ENCODE measurements around the gene SERPINA3.

Gene SERPINA3

DNA sequence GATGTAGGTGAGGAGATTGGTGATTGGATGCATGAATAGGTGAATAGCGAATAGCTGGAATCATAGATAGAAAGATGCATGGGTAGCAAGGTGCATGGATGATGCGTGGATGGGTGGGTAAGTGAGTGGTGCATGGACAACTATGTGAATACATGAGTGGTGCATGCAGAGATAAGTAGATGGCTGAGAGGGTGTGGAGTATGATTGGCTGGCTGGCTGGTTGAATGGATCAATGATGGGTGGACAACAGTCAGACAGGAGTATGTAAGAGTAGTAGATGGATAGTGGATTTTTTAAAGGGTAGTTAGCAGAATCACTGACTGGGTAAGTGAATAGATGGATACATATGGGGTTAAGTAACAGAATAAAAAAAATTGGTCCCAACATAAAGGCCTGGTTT, 33.9 kb downstream of the SERPINA3 start:
- Mint-ChIP-seq H3K4me1 (ENCODE audit: low read depth) (no peaks in the 10 kb centered on the region), H3K27me3 (peaks cover 8% of the 10 kb centered on the region), H3K9me3 (ENCODE audit: low read depth) (no peaks in the 10 kb centered on the region), H3K27ac (no peak overlapping the region), H3K4me3 (no peak overlapping the region), H3K36me3 (no peaks in the 10 kb centered on the region)

DNA sequence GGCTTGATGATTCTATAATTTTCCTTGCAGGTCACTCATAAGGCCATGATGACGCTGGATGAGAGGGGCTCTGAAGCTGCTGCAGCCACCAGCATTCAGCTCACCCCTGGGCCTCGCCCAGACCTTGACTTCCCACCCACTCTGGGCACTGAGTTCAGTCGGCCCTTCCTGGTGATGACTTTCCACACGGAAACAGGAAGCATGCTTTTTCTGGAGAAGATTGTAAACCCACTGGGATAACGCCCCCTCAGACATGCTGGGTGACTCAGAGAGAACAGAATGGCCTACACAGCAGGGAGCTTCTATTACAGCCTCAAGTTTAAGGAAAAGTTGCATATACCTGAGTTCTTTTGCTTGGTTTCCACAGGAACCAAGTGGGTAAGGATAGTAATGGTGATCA, 34.3 kb downstream of the SERPINA3 start:
- Mint-ChIP-seq H3K9me3 (ENCODE audit: low read depth) (no peaks in the 10 kb centered on the region), H3K36me3 (no peaks in the 10 kb centered on the region), H3K4me1 (ENCODE audit: low read depth) (no peaks in the 10 kb centered on the region), H3K27ac (no peak overlapping the region), H3K27me3 (peaks cover 8% of the 10 kb centered on the region), H3K4me3 (no peak overlapping the region)

DNA sequence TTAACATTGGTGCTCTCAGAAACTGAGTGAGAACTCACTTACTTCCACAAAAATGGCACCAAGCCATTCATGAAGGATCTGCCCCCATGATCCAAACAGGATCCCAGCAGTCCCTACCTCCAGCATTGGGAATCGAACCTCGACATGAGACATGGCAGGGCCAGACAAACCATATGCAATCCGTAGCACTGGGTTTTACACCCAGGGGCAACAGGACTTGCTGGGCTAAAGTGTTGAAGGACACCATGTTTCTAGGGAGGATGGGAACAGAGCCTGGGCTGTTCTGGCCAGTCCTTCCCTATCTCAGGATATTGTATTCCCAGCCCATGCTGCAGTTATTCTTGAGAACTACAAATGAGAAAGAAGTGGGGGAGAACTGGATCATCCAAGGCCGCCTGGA, 36.6 kb downstream of the SERPINA3 start:
- Mint-ChIP-seq H3K36me3 (no peaks in the 10 kb centered on the region), H3K9me3 (ENCODE audit: low read depth) (no peaks in the 10 kb centered on the region), H3K27ac (no peak overlapping the region), H3K4me1 (ENCODE audit: low read depth) (no peaks in the 10 kb centered on the region), H3K4me3 (no peak overlapping the region), H3K27me3 (peaks cover 9% of the 10 kb centered on the region)

DNA sequence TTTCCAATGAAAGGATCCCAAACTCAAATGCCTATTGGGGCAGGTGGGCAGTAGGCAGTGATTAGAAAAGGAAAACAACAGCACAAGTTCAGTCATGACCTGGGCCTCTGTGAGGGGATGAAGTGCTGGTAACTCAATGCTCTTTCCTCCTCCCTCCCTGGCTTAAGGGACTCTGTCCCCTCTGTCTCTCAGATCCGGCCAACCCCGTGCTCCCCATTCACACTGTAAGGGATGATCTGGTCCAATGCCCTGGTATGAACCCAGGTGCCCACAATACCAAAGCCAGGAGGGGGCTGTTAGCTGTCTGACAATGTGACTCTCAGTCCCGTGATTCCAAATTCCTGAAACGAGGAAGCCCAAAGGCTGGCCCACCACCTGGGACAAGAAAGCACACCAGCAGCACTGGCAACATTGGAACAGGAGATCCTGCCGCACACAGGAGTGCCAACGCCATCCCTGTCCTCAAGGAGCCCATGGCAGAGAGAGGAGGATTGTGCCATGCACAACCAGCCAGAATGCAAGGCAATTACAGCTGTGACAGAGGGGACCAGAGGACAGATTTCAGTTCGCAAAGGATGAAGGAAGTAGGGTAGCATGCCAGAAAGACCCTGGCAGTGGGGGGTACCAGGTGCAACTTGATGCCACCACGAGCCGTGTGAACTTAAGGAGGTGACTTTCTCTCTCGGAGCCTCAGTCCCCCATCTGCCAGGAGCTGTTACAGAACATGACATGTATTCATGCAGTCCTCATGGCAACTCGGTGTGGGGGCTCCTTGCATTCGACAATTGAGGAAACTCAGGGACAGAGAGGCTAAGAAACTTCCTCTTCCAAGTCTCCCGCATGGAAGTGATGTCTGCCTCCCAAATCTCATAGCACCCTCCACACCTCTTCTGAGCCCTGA, 37.6 kb downstream of the SERPINA3 start:
- no peaks in the 10 kb centered on the region for H3K36me3 Mint-ChIP-seq
- H3K27ac Mint-ChIP-seq: no peak overlapping the region
- H3K4me1 Mint-ChIP-seq (ENCODE audit: low read depth): no peaks in the 10 kb centered on the region
- peaks cover 9% of the 10 kb centered on the region for H3K27me3 Mint-ChIP-seq
- no peaks in the 10 kb centered on the region for H3K9me3 Mint-ChIP-seq (ENCODE audit: low read depth)
- no peak overlapping the region for H3K4me3 Mint-ChIP-seq

DNA sequence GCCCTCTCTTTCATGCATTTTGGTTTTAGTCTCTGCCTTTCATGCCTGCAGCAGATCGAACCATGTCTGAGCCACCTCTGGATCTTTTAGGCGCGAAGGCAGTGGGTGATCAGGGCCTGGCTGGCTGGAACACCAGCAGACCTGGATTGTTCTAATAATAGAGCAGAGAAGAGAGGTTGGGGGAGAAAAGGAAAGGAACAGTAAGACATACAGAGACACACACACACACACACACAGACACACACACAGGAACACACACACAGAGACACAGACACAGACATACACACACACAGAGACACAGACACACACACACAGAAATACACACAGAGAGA, 38.2 kb downstream of the SERPINA3 start:
- Mint-ChIP-seq H3K27me3 (peaks cover 9% of the 10 kb centered on the region), H3K4me3 (no peak overlapping the region), H3K36me3 (no peaks in the 10 kb centered on the region), H3K27ac (no peak overlapping the region), H3K9me3 (ENCODE audit: low read depth) (no peaks in the 10 kb centered on the region), H3K4me1 (ENCODE audit: low read depth) (no peaks in the 10 kb centered on the region)

DNA sequence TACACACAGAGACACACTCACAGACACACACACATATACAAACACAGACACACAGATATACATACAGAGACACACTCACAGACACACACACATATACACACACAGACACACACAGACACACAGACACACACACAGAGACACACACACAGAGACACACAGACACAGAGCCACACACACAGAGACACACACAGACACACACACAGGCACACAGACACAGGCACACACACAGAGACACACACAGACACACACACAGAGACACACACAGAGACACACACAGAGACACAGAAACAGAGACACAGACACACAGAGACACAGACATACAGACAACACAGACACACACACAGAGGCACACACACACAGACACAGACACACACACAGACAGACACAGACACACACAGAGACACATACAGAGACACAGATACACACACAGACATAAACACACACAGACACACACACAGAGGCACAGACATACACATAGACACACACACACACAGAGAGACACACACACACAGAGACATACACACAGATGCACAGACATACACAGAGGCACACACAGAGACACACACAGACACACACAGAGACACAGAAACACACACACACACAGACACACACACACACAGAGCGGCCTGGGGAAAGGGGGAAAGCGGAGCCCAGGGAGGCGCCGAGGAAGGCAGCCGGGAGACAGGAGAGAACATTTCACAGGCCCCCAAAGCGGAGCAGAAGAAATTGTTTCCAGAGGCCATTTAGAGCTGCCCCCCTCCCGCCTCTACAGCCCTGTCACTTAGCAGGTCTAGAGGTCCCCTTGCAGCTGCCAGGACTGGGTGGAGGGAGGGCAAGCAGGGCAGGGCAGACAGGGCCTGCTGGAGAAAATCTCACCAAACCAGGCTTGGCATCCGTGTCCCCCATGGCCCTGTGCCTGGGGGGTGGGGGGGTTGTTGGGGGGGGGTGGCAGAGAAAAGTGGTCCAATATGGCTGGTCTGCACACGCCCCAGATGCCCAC, 38.9 kb downstream of the SERPINA3 start:
- Mint-ChIP-seq H3K4me1 (ENCODE audit: low read depth) (no peaks in the 10 kb centered on the region), H3K36me3 (no peaks in the 10 kb centered on the region), H3K27ac (no peak overlapping the region), H3K9me3 (ENCODE audit: low read depth) (no peaks in the 10 kb centered on the region), H3K27me3 (peaks cover 2% of the 10 kb centered on the region), H3K4me3 (no peak overlapping the region)

DNA sequence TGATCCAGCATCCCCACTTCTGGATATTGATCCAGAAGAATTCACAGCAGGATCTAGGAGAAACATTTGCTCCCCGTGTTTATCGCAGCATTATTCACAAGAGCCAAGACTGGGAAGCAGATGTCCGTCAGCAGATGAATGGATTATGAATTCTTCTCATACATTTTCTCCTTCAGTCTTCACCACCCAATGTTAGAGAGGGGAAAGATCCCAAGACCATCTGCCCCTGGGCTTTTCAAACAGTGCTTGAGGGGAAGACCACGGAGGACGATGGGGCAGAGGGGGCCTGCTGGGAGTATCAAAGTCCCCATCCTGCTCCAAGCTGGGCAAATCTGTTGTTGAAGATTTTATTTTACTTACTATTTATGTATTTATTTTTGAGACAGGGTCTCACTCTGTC, 41.1 kb downstream of the SERPINA3 start:
- H3K27ac Mint-ChIP-seq: no peak overlapping the region
- no peak overlapping the region for H3K4me3 Mint-ChIP-seq
- H3K27me3 Mint-ChIP-seq: peaks cover 2% of the 10 kb centered on the region
- H3K4me1 Mint-ChIP-seq (ENCODE audit: low read depth): no peaks in the 10 kb centered on the region
- H3K9me3 Mint-ChIP-seq (ENCODE audit: low read depth): no peaks in the 10 kb centered on the region
- H3K36me3 Mint-ChIP-seq: no peaks in the 10 kb centered on the region

DNA sequence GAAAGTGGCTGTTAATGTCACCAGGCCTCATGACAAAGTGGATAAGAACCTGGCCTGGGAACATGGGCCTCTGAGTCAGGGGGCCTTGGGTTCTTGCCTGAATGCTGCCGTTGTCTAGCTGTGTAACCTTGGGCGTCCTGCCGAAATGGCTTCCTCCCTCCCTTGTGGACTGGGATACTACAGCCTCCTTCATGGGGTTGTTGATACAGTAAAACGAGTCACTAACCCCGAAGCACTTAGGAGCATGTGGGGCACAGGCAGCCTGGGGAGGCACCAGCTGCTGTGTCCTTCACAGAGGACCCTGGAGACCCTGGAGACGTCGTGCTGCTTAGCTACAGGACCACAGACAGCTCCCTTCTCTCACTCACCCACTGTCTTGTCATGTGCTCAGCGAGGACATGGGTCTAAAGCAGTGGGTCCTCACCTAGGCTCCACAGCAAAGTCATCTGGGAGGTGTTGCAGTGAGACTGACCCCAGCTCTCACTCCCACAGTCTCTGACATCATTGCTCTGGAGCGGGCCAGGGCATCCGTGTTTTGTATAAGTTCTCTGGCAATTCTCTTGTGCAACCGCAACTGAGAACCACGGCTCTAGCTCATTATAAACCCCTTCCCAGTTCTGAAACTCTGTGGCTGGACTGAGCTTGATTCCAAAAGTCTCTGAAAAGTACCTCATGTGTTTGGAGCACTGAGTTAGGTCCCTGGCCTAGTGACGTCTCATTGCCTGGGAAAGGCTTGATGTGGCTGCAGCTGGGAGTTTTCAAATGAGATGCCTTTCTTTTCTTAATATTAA, 42.1 kb downstream of the SERPINA3 start:
- no peak overlapping the region for H3K4me3 Mint-ChIP-seq
- no peaks in the 10 kb centered on the region for H3K4me1 Mint-ChIP-seq (ENCODE audit: low read depth)
- no peaks in the 10 kb centered on the region for H3K36me3 Mint-ChIP-seq
- no peaks in the 10 kb centered on the region for H3K9me3 Mint-ChIP-seq (ENCODE audit: low read depth)
- no peak overlapping the region for H3K27ac Mint-ChIP-seq
- peaks cover 2% of the 10 kb centered on the region for H3K27me3 Mint-ChIP-seq

DNA sequence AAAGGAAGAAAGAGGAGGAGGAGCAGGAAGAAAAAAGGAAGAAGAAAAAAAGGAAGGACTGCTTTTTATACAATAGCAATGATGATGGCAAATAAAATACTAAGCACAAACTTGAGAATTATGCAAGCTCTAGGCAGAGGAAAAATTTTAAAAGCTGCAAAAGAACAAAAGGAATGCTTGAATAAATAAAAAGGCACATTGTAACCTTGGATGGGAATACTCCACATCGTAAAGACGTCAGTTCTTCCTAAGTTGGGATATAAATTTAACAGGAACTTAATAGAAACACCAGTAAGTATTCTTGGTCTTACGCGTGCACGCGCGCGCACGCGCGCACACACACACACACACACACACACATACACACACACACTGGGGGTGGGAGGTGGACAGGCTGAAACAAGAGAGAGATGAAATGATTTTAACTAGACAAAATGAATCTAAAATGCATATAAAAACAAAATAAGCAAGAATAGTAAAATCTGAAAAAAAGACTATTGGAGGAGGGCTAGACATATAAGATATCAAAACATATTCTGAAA, 43.0 kb downstream of the SERPINA3 start:
- no peaks in the 10 kb centered on the region for H3K36me3 Mint-ChIP-seq

DNA sequence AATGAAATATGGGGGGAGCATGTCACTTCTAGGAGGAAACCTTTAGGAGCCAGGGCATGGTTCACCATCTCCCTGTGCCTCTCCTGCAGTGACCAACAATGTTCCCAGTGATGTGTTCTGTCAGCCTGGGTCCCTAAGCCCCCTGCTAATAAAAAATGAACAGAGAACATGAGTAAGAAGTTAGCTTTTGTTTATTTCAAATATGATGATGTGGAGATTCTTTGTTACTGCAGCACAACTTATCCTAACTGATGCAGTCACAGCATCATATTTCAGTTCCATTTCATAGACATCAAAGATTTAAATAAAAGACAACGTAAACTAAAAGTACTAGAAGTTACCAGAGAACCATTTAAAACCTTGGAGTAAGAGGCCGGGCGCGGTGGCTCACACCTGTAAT, 43.9 kb downstream of the SERPINA3 start:
- H3K9me3 Mint-ChIP-seq (ENCODE audit: low read depth): no peaks in the 10 kb centered on the region
- H3K27ac Mint-ChIP-seq: no peak overlapping the region
- H3K4me1 Mint-ChIP-seq (ENCODE audit: low read depth): no peaks in the 10 kb centered on the region
- H3K27me3 Mint-ChIP-seq: peaks cover 11% of the 10 kb centered on the region
- H3K4me3 Mint-ChIP-seq: no peak overlapping the region
- H3K36me3 Mint-ChIP-seq: no peaks in the 10 kb centered on the region

More for the DNA sequence above, 43.0 kb downstream of the SERPINA3 start:
- Mint-ChIP-seq H3K4me3 (no peak overlapping the region), H3K9me3 (ENCODE audit: low read depth) (no peaks in the 10 kb centered on the region), H3K27me3 (peaks cover 4% of the 10 kb centered on the region), H3K27ac (no peak overlapping the region), H3K4me1 (ENCODE audit: low read depth) (no peaks in the 10 kb centered on the region)

DNA sequence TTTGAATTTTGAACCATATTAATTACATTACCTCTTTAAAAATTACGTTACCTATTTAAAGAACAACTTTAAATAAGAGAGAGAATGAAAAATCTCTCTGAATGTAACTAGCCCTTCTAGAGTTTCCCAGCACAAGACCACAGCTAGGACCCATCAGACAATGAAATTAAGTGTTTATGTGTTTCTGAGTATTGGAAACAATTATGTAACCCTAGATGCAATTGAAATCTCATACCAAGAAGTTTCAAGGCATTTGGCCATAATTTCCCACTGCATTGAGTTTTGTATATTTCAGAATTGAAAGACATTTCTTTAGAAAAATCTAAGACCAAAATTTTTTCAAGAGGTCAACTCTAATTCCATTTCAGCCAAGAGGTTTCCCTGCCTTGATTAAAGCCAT, 47.1 kb downstream of the SERPINA3 start:
- Mint-ChIP-seq H3K36me3 (no peaks in the 10 kb centered on the region), H3K4me3 (no peak overlapping the region), H3K4me1 (ENCODE audit: low read depth) (peaks cover 1% of the 10 kb centered on the region), H3K9me3 (ENCODE audit: low read depth) (no peaks in the 10 kb centered on the region), H3K27ac (no peak overlapping the region), H3K27me3 (peaks cover 13% of the 10 kb centered on the region)

DNA sequence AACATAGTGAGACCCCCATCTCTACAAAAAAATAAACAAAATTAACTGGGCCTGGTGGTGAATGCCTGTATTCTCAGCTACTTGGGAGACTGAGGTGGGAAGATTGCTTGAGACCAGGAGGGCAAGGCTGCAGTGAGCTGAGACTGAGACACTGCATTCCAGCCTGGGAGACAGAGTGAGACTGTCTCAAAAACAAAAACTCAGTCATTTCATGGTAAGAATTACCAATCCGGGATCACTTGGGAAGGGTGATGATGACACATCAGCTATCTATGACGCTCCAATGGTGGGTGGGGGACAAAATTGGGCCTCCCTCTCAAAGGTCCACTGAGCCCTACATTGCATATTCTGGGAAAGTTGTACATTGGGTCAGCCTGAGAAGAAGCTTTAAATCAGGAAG, 47.7 kb downstream of the SERPINA3 start:
- Mint-ChIP-seq H3K4me3 (no peak overlapping the region), H3K4me1 (ENCODE audit: low read depth) (peaks cover 1% of the 10 kb centered on the region), H3K9me3 (ENCODE audit: low read depth) (no peaks in the 10 kb centered on the region), H3K27me3 (peaks cover 13% of the 10 kb centered on the region), H3K27ac (no peak overlapping the region), H3K36me3 (no peaks in the 10 kb centered on the region)

DNA sequence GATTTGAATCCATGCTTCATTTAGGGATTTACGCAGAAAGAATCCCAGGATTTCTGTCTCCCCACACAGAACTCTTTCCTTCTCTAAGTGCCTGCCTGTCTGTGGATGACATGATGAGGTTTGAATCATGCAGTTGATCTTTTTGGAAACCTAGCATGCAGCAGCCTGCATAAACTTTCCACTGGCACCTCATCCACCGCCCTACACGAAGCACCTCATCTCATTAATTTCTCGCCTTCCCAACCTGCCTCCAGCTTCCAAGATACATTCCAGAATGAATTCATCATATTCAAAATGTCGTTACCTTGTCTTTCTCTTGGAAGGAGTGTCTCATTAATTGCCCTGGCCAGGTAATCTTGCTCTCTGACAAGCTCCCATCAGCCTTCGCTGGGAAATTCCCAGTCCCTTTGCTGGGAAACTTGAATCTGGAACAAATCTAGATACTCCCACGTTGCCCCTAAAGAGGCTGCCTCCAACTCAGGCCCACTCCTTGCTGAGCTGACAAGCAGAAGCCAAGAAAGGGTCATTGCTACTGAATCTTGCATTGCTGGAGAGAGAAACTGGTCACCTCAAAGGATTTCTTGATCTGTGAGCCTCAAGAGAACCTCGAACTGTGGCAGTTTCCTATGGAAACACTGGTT, 48.2 kb downstream of the SERPINA3 start:
- Mint-ChIP-seq H3K9me3 (ENCODE audit: low read depth) (no peaks in the 10 kb centered on the region), H3K36me3 (no peaks in the 10 kb centered on the region), H3K27me3 (peaks cover 13% of the 10 kb centered on the region), H3K4me1 (ENCODE audit: low read depth) (peaks cover 1% of the 10 kb centered on the region), H3K4me3 (no peak overlapping the region), H3K27ac (no peak overlapping the region)

DNA sequence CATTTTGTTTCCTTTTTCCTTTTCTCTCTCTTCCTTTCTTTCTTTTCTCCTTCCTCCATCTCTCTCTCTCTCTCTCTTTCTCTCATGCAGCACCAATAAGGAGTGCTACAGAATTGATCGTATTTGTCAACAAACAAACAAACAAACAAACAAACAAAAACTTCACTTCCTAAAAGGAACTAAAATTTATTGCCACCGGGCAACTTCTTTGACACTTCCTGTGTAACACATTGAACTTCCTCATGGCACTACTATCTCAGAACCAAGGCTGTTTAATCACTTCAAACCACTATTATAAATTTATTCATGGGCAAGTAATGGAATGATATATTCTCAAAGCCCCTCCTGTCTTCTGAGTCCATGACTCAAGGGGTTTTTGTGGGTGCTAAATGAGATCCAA, 51.3 kb downstream of the SERPINA3 start:
- Mint-ChIP-seq H3K27me3 (peaks cover 13% of the 10 kb centered on the region), H3K4me1 (ENCODE audit: low read depth) (peaks cover 1% of the 10 kb centered on the region), H3K9me3 (ENCODE audit: low read depth) (no peaks in the 10 kb centered on the region), H3K36me3 (no peaks in the 10 kb centered on the region), H3K27ac (no peak overlapping the region), H3K4me3 (no peak overlapping the region)

Measured in activated naive CD8-positive, alpha-beta T cell (primary cell).